Muscle layer of colon (tissue), 2 donors: Measurements from ENCODE around the gene MREG.
"Not testable (repeated sequence)": the region's sequence is repeated elsewhere in the genome, so short reads cannot be mapped to it uniquely, and the experiment has no call there.

Experiments
- H3K27ac ChIP-seq: one replicate; pipeline ENCODE4 v1.7.0; 2013; ENCODE audit warnings: low read depth, mild to moderate bottlenecking, low read length, moderate library complexity
- H3K27me3 ChIP-seq, 2 donors: one replicate each; pipeline ENCODE4 v1.7.0; 2013; ENCODE audit warnings: low read length in 2 of 2, mild to moderate bottlenecking in 2 of 2; ENCODE audit not compliant: insufficient read depth in 2 of 2, control insufficient read depth in 1 of 2
- H3K36me3 ChIP-seq: one replicate; pipeline ENCODE4 v1.7.0; 2013; ENCODE audit warnings: mild to moderate bottlenecking, low read length; ENCODE audit not compliant: insufficient read depth
- H3K4me1 ChIP-seq: one replicate; pipeline ENCODE4 v1.7.0; 2013; ENCODE audit warnings: mild to moderate bottlenecking, low read length; ENCODE audit not compliant: insufficient read depth
- H3K4me3 ChIP-seq, 2 donors: one replicate each; pipeline ENCODE4 v1.7.0; 2013; ENCODE audit warnings: low read length in 2 of 2, low read depth in 1 of 2, mild to moderate bottlenecking in 1 of 2, moderate library complexity in 1 of 2
- H3K9ac ChIP-seq: one replicate; pipeline ENCODE4 v1.7.0; 2013; ENCODE audit warnings: low read length
- H3K9me3 ChIP-seq: one replicate; pipeline ENCODE4 v1.7.0; 2013; ENCODE audit warnings: mild to moderate bottlenecking, low read length
- donor health status: abdominal sarcoma.
- donor health status: Adenocarcinoma of cecum.

The MREG gene

GRCh38 chr2:216003876-216004696, 9.3 kb downstream of the MREG start:
- Histone ChIP-seq H3K9ac (no peak overlapping the region), H3K36me3 (no peaks in the 10 kb centered on the region), H3K4me1 (no peaks in the 10 kb centered on the region), H3K4me3 (no peak overlapping the region), H3K9me3 (no peaks in the 10 kb centered on the region), H3K27me3 (no peaks in the 10 kb centered on the region), H3K27ac (no peak overlapping the region)

GRCh38 chr2:216002693-216003092, 10.7 kb downstream of the MREG start:
- H3K27me3 ChIP-seq, result no peaks in the 10 kb centered on the region
- no peaks in the 10 kb centered on the region for H3K36me3 ChIP-seq
- H3K9me3 ChIP-seq, result no peaks in the 10 kb centered on the region
- no peak overlapping the region for H3K4me3 ChIP-seq
- H3K9ac ChIP-seq, result no peak overlapping the region
- H3K27ac ChIP-seq, result no peak overlapping the region
- no peaks in the 10 kb centered on the region for H3K4me1 ChIP-seq

- H3K36me3 ChIP-seq, result no peaks in the 10 kb centered on the region
- no peaks in the 10 kb centered on the region for H3K4me1 ChIP-seq
- H3K9ac ChIP-seq, result no peak overlapping the region
- H3K9me3 ChIP-seq, result no peaks in the 10 kb centered on the region
- no peak overlapping the region for H3K4me3 ChIP-seq
- H3K27ac ChIP-seq, result no peak overlapping the region
- no peaks in the 10 kb centered on the region for H3K27me3 ChIP-seq
These were observed 11.2 kb downstream of the MREG start for GRCh38 chr2:216002101-216002678.

GRCh38 chr2:216001216-216002100, 11.9 kb downstream of the MREG start:
- no peaks in the 10 kb centered on the region for H3K36me3 ChIP-seq
- no peaks in the 10 kb centered on the region for H3K9me3 ChIP-seq
- H3K27me3 ChIP-seq, result no peaks in the 10 kb centered on the region
- H3K4me3 ChIP-seq, result no peak overlapping the region
- H3K4me1 ChIP-seq, result no peaks in the 10 kb centered on the region
- H3K9ac ChIP-seq, result no peak overlapping the region
- H3K27ac ChIP-seq, result no peak overlapping the region

GRCh38 chr2:215998636-215999035, 14.7 kb downstream of the MREG start:
- Histone ChIP-seq H3K27me3 (no peaks in the 10 kb centered on the region), H3K9ac (no peak overlapping the region), H3K4me3 (no peak overlapping the region), H3K36me3 (no peaks in the 10 kb centered on the region), H3K27ac (no peak overlapping the region), H3K4me1 (no peaks in the 10 kb centered on the region), H3K9me3 (no peaks in the 10 kb centered on the region)

- Histone ChIP-seq H3K9ac (no peak overlapping the region), H3K27ac (no peak overlapping the region), H3K4me1 (no peaks in the 10 kb centered on the region), H3K9me3 (no peaks in the 10 kb centered on the region), H3K36me3 (no peaks in the 10 kb centered on the region), H3K27me3 (no peaks in the 10 kb centered on the region), H3K4me3 (no peak overlapping the region)
These were observed 16.1 kb downstream of the MREG start for GRCh38 chr2:215997219-215997618.

GRCh38 chr2:215994911-215995310, 18.4 kb downstream of the MREG start:
- no peaks in the 10 kb centered on the region for H3K9me3 ChIP-seq
- H3K4me1 ChIP-seq, result no peaks in the 10 kb centered on the region
- H3K36me3 ChIP-seq, result no peaks in the 10 kb centered on the region
- no peak overlapping the region for H3K27ac ChIP-seq
- H3K9ac ChIP-seq, result no peak overlapping the region
- no peaks in the 10 kb centered on the region for H3K27me3 ChIP-seq
- H3K4me3 ChIP-seq, result no peak overlapping the region

GRCh38 chr2:215988556-215989207, 24.7 kb downstream of the MREG start:
- H3K9ac ChIP-seq, H3K9me3 ChIP-seq, H3K27ac ChIP-seq, H3K4me1 ChIP-seq, H3K4me3 ChIP-seq, H3K27me3 ChIP-seq, H3K36me3 ChIP-seq: not testable (repeated sequence)

- Histone ChIP-seq H3K4me3 (no peak overlapping the region), H3K27me3 (no peaks in the 10 kb centered on the region), H3K9me3 (no peaks in the 10 kb centered on the region), H3K9ac (no peak overlapping the region), H3K4me1 (no peaks in the 10 kb centered on the region), H3K36me3 (no peaks in the 10 kb centered on the region), H3K27ac (no peak overlapping the region)
These were observed 28.1 kb downstream of the MREG start for GRCh38 chr2:215985257-215985656.

- Histone ChIP-seq H3K36me3 (no peaks in the 10 kb centered on the region), H3K4me1 (no peaks in the 10 kb centered on the region), H3K9ac (no peak overlapping the region), H3K4me3 (no peak overlapping the region), H3K27me3 (no peaks in the 10 kb centered on the region), H3K27ac (no peak overlapping the region), H3K9me3 (no peaks in the 10 kb centered on the region)
These were observed 28.7 kb downstream of the MREG start for GRCh38 chr2:215984661-215985060.
